Measurements from ENCODE around the gene IQSEC2.

Gene IQSEC2

DNA sequence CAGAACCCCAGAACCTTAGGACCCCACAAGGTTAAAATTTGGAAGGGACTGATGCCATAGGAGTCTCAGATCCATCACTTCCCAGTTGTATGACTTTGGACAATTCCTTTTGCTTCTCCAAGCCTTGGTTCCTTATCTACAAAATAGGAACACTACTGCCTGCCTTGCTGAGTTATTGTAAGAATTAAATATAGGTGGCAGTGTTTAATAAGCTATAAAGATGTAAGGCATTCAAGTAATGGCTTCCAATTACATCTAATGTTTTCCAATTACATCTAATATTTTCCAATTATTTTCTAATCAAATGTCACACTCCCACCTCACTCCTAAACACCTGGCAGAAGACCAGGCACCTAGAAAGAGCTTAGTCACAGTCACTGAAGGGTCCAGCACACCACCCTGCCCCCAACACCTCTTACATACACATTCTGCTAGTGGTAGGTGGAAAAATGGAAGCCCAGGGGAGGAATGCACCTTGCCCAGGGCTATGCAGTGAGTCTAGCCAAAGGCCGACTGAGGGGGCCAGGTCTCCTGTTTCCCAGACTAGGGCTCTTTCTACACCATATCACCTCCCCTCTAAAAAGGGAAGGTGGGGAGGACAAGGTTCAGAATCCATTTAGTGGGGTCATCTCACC is 31.9 kb downstream of the IQSEC2 start:
- in situ Hi-C loops (cut with MboI; ENCODE audit: low sequenced_read_pairs): no loop called here

DNA sequence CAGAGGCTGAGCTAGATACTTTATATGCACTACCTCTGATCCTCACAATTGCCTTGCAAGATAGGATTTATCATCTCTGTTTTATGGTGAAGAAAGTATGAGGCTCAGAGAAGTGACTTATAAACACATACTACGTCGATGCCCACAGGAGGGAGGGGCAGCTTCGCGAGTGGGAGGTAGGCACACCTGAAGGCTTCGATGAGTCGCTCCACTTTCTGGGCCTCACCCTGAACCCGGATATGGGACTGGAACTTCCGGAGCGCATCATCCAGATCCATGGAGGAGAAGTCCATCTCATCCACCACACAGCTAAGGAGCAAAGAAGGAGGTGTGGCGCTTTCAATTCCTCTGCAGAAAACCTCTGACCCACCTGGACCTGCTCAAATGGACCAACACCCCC is 33.5 kb downstream of the IQSEC2 start:
- in situ Hi-C loops (cut with MboI; ENCODE audit: low sequenced_read_pairs): no loop called here

DNA sequence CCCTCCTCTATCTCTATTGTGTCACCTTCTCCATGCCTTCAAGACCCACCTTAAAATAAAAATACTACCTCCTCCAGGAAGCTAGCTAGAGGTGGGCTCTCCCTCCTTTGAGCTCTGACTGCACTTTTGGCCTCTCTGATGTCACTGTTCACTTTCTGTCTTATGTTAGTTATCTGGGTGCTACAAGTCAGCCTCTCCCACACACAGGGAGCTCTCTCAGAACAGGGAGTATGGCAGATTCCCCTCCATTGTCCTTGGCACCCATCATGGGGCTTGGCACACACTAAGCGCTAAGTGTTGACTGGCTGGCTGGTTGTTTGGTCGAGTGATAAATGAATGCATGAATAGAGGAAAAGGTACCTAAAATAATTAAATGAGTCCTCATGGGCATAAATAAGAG is 35.2 kb downstream of the IQSEC2 start:
- in situ Hi-C loops (cut with MboI; ENCODE audit: low sequenced_read_pairs): no loop called here

DNA sequence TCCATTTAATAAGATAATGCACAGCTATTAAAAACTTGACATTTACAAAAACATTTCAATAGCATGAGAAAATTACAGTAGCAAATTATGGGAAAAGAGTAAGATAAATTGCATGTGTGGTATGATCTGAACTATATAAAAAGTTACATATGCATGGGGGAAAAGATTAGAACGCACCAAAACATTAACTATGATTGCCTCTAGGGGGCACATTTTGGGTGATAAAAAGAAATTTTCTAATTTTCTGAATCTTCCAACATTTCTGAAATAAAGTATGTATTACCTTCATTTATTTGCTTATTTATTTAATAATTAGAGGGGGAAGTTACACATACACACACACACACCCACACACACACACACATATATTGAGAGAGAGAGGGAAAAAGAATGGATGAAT is 36.8 kb downstream of the IQSEC2 start:
- in situ Hi-C loops (cut with MboI; ENCODE audit: low sequenced_read_pairs): no loop called here

DNA sequence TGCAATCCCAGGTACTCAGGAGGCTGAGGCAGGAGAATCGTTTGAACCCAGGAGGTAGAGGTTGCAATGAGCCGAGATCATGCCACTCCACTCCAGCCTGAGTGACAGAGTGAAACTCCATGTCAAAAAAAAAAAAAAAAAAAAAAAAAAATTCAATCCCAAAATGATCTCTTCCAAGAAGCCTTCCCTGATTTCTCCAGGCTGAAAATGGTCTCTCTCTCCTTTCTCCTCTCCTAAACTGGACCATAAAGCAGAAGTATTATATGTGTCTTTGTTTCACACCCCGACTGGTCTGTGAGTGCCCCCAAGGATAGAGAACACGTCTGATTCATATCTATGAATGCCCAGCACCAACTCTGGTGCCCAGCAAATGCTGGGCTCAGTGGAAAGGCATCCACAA is 39.1 kb downstream of the IQSEC2 start:
- in situ Hi-C loops (cut with MboI; ENCODE audit: low sequenced_read_pairs): no loop called here

DNA sequence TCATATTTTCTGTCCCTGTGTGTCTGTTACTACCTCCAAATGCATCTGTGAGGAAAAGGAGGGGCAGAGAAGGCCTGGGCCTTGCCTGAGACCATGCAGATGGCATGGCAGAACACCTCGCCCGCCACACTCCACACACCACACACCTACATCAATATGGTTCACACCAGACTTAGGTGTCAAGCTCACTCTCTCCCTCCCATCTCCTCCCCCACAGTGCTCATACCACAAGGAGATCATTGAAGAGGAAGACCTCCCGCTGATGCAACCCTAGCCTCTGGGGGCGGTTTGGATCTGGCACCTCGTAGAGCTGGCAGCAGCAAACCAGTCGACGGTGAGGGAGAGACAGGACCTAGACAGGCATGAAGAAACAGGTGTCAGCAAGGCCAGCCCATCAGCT is 39.8 kb downstream of the IQSEC2 start:
- in situ Hi-C loops (cut with MboI; ENCODE audit: low sequenced_read_pairs): no loop called here

DNA sequence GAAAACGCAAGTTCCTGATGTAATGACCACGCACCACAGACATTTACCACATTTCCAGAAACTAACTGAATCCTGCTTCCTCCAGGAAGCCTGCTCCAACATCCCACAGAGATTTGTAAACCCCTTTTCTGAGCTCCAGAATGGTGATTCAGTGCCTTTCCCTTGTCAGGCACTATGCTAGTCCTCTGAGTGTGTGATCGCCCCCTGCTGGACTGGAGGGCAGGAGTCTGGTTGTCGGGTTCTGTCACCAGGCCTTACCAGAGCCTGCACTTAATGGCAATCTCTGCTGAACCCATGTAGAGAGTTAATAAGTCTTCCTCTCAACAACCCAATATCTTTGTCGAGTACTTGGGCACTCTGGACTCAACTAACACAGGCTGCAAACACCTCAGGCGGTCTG is 41.9 kb downstream of the IQSEC2 start:
- in situ Hi-C loops (cut with MboI; ENCODE audit: low sequenced_read_pairs): no loop called here

DNA sequence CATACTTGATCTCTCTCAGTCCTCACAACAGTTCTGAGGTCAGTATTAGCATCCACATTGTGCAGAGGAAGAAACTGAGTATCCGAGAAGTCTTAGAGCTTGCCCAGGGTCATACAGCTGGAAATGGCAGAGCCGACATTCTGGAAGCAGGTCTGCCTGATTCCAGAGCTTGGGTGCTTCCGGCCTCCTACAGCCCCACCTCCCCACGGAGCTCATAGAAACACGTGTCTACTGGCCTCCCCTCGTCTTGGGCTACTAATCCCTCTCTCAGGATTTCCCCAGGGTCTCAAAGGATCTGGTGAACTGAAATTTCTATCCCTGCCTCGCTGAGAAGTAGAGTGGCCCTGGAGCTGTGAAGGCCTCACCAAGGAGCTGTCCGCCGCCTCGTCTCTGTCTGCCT is 44.3 kb downstream of the IQSEC2 start:
- in situ Hi-C loops (cut with MboI; ENCODE audit: low sequenced_read_pairs): no loop called here

DNA sequence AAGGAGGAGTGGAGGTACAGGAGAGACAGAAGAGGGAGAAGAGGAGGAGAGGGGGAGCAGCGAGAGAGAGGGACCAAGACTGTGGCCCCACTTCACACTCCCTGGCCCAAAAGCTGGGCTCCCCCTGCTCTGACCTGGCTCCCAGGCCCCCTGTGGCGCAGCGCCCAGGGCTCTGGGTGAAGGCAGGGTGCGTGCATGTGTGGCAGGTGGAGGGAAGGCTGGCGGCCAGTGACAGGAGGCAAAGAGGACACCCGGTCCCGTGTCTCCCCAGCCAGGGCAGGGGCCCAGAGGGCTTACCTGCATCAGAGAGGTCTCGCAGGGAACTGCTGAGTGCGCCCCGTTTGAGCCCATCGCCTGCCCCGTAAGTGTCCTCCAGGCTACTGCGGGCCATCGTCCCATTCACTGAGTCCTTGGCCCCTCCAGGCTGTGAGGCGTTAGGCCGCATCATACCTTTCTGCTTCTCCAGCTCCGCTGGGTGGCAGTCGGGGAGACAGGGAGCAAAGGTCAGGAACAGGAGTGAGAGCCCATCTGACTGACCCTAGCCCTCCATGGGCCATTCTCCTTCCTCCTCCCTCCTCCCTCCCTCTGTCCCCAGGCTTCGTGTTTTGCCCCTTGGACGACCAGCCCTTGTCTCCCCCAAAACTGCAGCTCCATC is 45.2 kb downstream of the IQSEC2 start:
- in situ Hi-C loops (cut with MboI; ENCODE audit: low sequenced_read_pairs): no loop called here

DNA sequence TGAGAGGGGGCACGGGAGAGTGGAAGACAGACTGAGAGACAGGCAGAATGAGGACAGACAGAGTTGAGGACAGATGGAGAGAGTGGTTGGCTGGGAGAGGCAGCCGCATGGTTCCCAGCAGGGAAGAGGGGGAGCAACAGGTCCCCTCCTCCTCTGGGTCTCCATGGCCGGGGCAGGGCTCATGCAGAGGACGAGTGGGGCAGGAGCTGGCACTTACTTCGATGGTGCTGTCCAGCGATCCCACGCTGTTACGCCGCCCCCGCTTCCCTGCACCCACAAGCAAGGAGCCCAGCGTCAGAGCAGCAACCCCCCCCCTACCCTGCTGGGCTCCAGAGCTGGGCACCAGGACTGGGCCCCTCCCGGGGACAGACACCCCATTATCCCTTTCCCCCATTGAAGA is 45.8 kb downstream of the IQSEC2 start:
- in situ Hi-C loops (cut with MboI; ENCODE audit: low sequenced_read_pairs): no loop called here

DNA sequence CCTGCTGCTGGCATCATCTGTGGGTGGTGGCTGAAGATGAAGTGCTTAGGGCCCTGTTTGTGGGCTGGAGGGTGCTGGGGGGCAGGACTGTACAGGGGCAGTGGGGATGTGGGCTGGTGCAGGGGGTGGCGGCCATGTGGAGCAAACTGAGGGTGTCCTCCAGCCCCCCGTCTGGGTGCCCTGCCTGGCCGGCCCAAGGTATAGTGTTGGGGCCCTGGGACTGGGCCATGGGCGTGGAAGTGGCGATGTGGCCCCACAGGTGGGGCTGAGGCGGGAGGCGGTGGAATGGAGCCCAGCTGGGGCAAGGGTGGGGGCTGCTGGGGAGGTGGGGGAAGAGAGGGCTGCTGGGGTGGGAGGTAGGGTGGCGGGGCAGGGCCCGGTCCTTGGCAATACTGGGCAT is 46.9 kb downstream of the IQSEC2 start:
- in situ Hi-C loops (cut with MboI; ENCODE audit: low sequenced_read_pairs): no loop called here

DNA sequence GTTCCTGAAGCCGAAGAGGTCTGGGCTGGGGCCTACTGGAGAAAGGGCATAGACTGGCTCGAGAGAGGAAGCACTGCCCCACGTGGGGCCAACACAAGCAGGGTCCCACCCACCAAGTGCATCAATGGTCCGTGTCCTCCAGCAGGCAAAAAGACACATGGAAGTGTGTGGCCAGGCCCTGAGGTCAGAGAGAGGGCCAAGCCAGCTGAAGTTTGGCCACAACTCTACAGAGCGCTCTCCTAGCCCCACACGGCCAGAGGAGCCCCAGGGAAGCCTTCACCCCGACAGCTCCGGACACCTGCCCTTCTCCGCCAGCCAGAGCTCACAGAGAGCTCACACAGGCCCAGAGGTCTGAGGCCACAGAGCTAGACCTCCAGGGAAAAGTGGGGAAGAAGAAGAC is 47.8 kb downstream of the IQSEC2 start:
- in situ Hi-C loops (cut with MboI; ENCODE audit: low sequenced_read_pairs): no loop called here

DNA sequence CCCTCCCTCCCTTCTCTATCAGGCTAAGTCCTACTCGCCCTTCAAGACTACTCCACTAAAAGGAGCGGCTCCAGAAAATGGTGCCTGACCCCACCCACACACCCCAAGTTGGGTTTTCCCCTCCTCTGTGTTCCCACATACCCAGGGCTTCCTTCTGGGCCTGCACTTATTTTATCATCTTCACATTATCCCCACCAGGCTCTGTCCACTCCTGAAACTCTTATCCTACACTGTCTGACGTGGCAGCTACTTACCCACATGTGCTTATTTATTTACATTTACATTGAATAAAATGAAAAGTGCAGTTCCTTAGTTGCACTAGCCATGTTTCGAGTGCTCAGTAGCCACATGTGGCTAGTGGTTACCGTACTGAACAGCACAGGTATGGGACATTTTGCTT is 51.3 kb downstream of the IQSEC2 start:
- in situ Hi-C loops (cut with MboI; ENCODE audit: low sequenced_read_pairs): no loop called here

DNA sequence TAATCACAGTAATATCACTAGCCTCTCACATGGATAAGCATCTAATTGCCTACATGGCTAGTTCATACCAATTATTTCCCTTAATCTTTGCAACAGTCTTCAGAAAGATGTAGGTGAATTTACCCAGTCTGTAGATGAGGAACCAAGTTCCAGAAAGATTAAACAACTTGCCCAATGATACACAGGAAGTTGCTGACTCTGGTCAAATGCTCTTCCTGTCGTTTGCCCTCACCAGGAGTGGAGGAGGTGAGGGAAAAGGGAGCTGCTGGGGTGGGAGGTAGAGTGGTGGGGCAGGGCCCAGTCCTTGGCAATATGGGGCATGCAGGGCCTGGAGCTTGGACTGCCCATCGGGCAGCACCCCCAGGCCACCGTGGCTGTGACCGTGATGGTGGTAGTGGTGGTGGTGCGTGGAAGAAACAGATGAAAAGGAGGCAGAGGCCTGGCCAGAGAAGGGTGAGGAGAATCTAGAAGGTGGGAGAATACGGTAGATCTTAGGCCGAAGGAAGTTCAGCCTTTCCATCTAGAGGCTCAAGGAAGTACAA is 54.1 kb downstream of the IQSEC2 start:
- in situ Hi-C loops (cut with MboI; ENCODE audit: low sequenced_read_pairs): no loop called here

DNA sequence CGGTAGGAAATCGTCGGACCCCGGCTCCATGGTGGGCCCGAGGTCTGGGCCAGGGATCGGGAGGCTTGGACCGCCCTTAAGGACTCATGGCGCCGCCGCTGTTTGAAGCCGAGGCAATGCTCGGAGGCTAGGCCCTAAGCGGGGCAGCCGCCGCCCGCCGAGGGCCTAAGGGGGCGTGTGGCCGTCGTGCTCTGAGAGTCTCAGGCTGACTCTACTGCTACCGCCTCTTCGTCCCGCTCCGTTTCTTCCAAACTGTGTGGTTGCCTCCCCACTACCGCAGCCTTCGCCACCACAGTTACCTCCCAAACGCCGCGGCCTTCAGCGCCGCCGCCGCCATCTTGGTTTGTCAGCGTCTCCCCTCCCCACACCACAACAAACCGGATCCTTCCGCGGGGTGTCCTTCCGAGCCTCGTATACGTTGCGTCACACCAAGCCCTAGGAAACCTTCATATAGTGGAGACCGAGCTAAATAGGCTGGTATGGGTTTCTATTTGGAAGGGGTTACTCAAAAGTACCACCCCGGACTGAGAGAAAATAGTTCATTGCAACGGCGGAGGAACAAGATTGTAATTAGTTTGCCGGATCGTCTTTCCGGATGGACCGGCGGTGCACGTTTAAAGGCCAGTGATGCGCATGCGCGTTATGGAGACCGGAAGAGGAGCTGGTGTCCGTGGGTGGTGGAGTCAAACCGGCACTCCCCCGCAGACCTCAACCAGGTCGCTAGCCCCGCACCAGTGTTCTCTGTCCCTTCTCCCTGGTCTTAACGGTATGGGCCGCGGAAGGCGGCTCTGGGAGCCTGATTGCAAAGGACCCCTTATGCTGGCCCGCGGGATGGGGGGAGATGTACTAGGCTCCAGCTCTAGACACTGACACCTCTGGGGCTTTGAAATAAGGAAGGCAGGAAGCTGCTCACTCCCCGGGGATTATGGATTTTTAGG is 56.3 kb downstream of the IQSEC2 start, which contains the start of gene KDM5C:
Gene KDM5C (minus strand): TSS at position 348 of the 938 bp plus-strand sequence. CDS start 318 bp downstream, at position 30.
- in situ Hi-C loops (cut with MboI; ENCODE audit: low sequenced_read_pairs): loop anchor here (25.0 kb wide), 1 partner anchor 362 kb away; no protein-coding TSS in a partner anchor

DNA sequence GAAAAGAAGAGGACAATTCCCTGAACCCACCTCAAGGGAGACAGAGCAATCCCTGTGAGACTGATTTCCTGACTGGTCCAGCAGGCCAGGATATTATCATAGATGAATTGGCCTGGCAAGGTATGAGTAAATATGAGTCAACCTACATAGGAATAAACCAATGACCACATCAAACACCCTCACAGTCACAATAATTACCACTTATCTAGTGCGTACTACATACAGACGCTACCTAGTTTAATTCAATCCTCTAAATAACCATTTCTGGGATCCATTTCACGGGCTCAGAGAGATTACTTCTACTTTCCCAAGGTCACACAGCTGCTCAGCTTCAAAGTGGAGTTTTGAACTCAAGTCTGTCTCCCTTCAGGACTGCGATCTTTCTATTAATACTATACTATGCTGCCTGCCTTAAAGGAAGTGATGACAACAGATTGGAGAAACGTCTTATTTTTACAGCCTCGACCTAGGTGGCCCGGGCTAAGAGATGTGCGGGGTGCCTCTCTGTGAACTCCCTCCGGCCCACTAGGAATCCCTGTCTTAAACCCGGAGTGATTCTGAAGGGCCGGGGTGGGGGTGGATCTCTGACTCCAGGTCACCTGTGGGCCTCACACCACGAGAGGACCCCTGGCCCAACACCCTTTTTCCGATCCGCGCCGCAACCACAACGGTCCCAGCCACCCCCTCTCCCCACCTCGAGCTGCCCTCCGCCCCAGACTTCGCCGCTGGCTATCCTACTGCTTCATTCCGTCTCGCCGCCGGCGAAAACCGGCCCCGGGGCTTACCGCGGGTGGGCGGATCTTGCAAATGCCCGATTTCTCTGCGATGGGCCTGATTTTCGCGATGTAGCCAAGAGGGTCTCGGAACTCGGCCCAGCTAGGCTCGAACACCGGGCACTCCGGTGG is 57.2 kb downstream of the IQSEC2 start:
- in situ Hi-C loops (cut with MboI; ENCODE audit: low sequenced_read_pairs): loop anchor here (25.0 kb wide), 1 partner anchor 363 kb away; no protein-coding TSS in a partner anchor

DNA sequence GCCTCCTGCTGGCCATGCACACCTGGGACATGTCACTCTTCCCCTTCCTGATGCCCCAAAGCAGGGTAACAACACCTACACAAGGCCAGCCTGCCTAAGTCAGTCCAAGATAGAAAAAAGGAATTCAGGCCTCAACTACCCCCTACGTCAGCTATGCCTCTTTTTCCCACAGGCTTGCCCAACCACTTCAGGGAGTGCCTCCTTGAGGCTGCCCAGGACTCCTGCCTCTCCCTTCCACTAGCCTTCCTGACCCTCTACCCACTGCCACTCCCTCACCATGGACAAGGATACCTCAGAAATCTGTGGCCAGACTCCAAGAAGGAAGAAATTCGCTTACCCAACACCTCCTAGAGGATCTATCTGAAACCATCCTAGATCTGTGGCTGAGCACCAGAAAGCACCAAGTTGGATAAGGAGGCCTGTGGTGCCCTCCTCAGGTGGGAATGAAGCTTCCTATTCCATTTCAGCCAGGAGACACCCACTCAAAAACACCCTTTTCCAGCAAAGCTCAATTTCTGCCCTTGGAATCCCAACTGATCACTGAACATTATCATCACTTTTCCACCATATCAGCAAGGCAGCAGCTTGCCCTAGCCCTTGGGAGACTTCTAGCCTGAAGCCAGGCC is 58.2 kb downstream of the IQSEC2 start:
- in situ Hi-C loops (cut with MboI; ENCODE audit: low sequenced_read_pairs): loop anchor here (25.0 kb wide), 1 partner anchor 364 kb away; no protein-coding TSS in a partner anchor
